ENCODE results near the gene MEIS3. TPM values are rescaled to one million over a fixed set of nuclear protein-coding genes. Genes with fewer than 3 reads are reported as not detected.
A peak's percentile ranks its signal among the peaks of the same experiment; 100 is the strongest.

Gene MEIS3
- total RNA-seq, 2 donors from 2014 or later: 16.2 to 41.6 TPM

DNA sequence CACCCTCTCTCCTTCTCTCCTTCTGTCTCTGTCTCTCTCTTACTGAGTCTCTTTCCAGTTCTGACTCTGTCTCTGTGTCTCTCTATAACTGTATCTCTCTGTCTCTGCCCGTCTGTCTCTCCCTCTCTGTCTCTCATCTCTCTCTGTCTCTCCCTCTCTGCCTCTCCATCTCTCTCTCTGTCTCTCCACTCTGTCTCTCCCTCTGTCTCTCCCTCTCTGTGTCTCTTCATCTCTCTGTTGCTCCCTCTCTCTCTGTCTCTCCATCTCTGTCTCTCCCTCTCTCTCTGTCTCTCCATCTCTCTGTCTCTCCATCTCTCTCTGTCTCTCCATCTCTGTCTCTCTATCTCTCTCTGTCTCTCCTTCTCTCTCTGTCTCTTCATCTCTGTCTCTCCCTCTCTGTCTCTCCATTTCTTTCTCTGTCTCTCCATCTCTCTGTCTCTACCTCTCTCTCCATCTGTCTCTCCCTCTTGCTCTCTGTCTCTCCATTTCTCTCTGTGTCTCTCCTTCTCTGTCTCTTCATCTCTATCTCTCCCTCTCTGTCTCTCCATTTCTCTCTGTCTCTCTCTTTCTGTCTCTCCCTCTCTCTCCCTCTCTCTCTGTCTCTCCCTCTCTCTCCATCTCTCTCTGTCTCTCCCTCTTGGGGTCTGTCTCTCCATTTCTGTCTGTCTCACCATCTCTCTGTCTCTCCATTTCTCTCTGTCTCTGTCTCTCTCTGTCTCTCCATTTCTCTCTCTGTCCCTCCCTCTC lies 3.3 kb upstream of the MEIS3 start:
- no peak for DNase-seq (ENCODE audit: low spot score)
- H3K9me3 ChIP-seq: no peaks in the 10 kb centered on the region
- H3K4me1 ChIP-seq (replicated peaks): no peaks in the 10 kb centered on the region
- H3K36me3 ChIP-seq: no peaks in the 10 kb centered on the region
- TF ChIP-seq CTCF (IDR thresholded peaks at IDR 0.05): no peak
- no peak for TF ChIP-seq POLR2AphosphoS5 (IDR thresholded peaks at IDR 0.05)
- intact Hi-C loops (cut with DNase I): loop anchor here (10.0 kb wide), 1 partner anchor 128 kb away; no protein-coding TSS in a partner anchor
- H3K4me3 ChIP-seq: no peak overlapping the region
- H3K27me3 ChIP-seq (replicated peaks; ENCODE audit: insufficient read depth): peaks cover 29% of the 10 kb centered on the region
- WGBS: 12% methylated on average over 1 of the region's 1 CpG
- no peak overlapping the region for H3K27ac ChIP-seq

GRCh38 chr19:47421844-47422395 lies 2.6 kb upstream of the MEIS3 start:
- WGBS: 4% methylated on average over 31 of the region's 31 CpGs
- H3K4me3 ChIP-seq: no peak overlapping the region
- peaks cover 29% of the 10 kb centered on the region for H3K27me3 ChIP-seq (replicated peaks; ENCODE audit: insufficient read depth)

DNA sequence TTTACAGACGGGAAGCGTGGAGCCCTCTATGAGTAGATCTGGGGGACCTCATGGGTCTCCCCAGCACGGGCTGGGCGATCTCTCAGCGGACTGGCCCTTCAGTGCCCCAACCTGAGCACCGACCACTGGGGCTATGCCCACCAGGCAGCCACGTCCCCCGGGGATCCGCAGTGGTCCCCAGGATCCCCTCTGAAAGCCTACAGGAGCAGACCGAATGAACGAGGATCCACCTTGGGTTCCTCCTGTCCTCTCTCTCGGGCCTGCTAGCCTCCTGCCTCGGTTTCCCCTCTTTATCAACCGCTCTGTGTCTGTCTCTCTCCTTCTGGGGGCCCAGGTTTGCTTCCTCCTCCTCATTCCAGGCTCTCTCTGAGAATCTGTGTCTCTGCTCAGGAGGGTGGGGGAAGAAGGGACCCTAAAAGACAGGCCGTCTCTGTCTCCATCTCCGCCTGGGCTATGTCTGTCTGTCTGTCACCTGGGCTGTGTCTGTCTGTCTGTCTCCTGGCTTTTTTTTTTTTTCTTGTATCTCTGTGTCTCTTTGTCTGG lies 2.0 kb upstream of the MEIS3 start:
- Histone ChIP-seq H3K9me3 (no peaks in the 10 kb centered on the region), H3K4me1 (replicated peaks) (no peaks in the 10 kb centered on the region), H3K4me3 (no peak overlapping the region), H3K27ac (no peak overlapping the region), H3K36me3 (no peaks in the 10 kb centered on the region), H3K27me3 (replicated peaks; ENCODE audit: insufficient read depth) (peaks cover 29% of the 10 kb centered on the region)
- intact Hi-C loops (cut with DNase I): loop anchor here (10.0 kb wide), 1 partner anchor 127 kb away; no protein-coding TSS in a partner anchor
- WGBS: 15% methylated on average over 16 of the region's 16 CpGs
- TF ChIP-seq POLR2A (IDR thresholded peaks at IDR 0.05): no peak
- DNase-seq (ENCODE audit: low spot score): no peak

More at GRCh38 chr19:47421844-47422395, 2.6 kb upstream of the MEIS3 start:
- TF ChIP-seq POLR2A (IDR thresholded peaks at IDR 0.05) (no peak), POLR2AphosphoS5 (IDR thresholded peaks at IDR 0.05) (no peak), CTCF (IDR thresholded peaks at IDR 0.05) (no peak)
- no peak for DNase-seq (ENCODE audit: low spot score)
- Histone ChIP-seq H3K9me3 (no peaks in the 10 kb centered on the region), H3K4me1 (replicated peaks) (no peaks in the 10 kb centered on the region), H3K27ac (no peak overlapping the region), H3K36me3 (no peaks in the 10 kb centered on the region)
- intact Hi-C loops (cut with DNase I): loop anchor here (10.0 kb wide), 1 partner anchor 127 kb away; no protein-coding TSS in a partner anchor

GRCh38 chr19:47419789-47420188 lies 462 bp upstream of the MEIS3 start:
- Histone ChIP-seq H3K27ac (no peak overlapping the region), H3K4me1 (replicated peaks) (no peaks in the 10 kb centered on the region), H3K27me3 (replicated peaks; ENCODE audit: insufficient read depth) (peaks cover 29% of the 10 kb centered on the region), H3K9me3 (no peaks in the 10 kb centered on the region), H3K4me3 (no peak overlapping the region), H3K36me3 (no peaks in the 10 kb centered on the region)
- 28% methylated on average over 19 of the region's 19 CpGs for WGBS
- intact Hi-C loops (cut with DNase I): loop anchor here (10.0 kb wide), 1 partner anchor 125 kb away; no protein-coding TSS in a partner anchor
- no peak for DNase-seq (ENCODE audit: low spot score)
- TF ChIP-seq POLR2AphosphoS5 (IDR thresholded peaks at IDR 0.05): no peak
- TF ChIP-seq POLR2A (IDR thresholded peaks at IDR 0.05): no peak
- TF ChIP-seq CTCF (IDR thresholded peaks at IDR 0.05): no peak

GRCh38 chr19:47418692-47419029 lies 666 bp downstream of the MEIS3 start:
- WGBS: under 1% methylated on average over 9 of the region's 9 CpGs

More at GRCh38 chr19:47418692-47419029, 666 bp downstream of the MEIS3 start:
- DNase-seq (ENCODE audit: low spot score): no peak
- H3K27ac ChIP-seq: no peak overlapping the region
- H3K36me3 ChIP-seq: no peaks in the 10 kb centered on the region
- intact Hi-C loops (cut with DNase I): no loop called here
- peak overlapping the region; percentile 51 to 52 for H3K4me3 ChIP-seq
- H3K4me1 ChIP-seq (replicated peaks): no peaks in the 10 kb centered on the region
- peaks cover 29% of the 10 kb centered on the region for H3K27me3 ChIP-seq (replicated peaks; ENCODE audit: insufficient read depth)
- H3K9me3 ChIP-seq: no peaks in the 10 kb centered on the region
- TF ChIP-seq CTCF (IDR thresholded peaks at IDR 0.05): no peak
- no peak for TF ChIP-seq POLR2AphosphoS5 (IDR thresholded peaks at IDR 0.05)
- no peak for TF ChIP-seq POLR2A (IDR thresholded peaks at IDR 0.05)

Measured in prostate gland (tissue), 2 donors.